WTC11 (cell line): ENCODE results near the gene NEURL1. TPM values are rescaled to one million over a fixed set of nuclear protein-coding genes. Genes with fewer than 3 reads are reported as not detected.
A peak's percentile ranks its signal among the peaks of the same experiment; 100 is the strongest.

Experiments
- ATAC-seq: fragments of 200-7000 bp; cut with Tn5 transposase; 2 replicates; pipeline ENCODE4 v1.10.0; 2021; ENCODE audit warnings: mild to moderate bottlenecking, moderate library complexity
- CTCF ChIA-PET: fragments of 300-600 bp; sonication (Branson Sonifier 250); formaldehyde crosslinking; loops from one replicate; lab custom pipeline; 2021; ENCODE audit warnings: antibody characterized with exemption; lab: Charles Lee
- POLR2A ChIA-PET: fragments of 350-600 bp; sonication (Branson Sonifier 250); formaldehyde crosslinking; loops from one replicate; lab custom pipeline; 2021; ENCODE audit warnings: antibody characterized with exemption; lab: Charles Lee
- DNase-seq: peaks from one replicate; pipeline ENCODE4 v3.0.0; 2021; ENCODE audit warnings: low spot score
- H3K27ac Mint-ChIP-seq: 2 replicates; pipeline ENCODE4 v1.8.0; 2021; ENCODE audit warnings: mixed read lengths
- H3K27me3 Mint-ChIP-seq: 2 replicates; pipeline ENCODE4 v1.8.0; 2021; ENCODE audit warnings: low read depth, mild to moderate bottlenecking, moderate library complexity, mixed read lengths
- H3K36me3 Mint-ChIP-seq: 2 replicates; pipeline ENCODE4 v1.8.0; 2021; ENCODE audit warnings: mixed read lengths
- H3K4me1 Mint-ChIP-seq: 2 replicates; pipeline ENCODE4 v1.8.0; 2022; ENCODE audit warnings: mixed read lengths
- H3K4me3 Mint-ChIP-seq: 2 replicates; pipeline ENCODE4 v1.8.0; 2021; ENCODE audit warnings: mild to moderate bottlenecking, moderate library complexity, mixed read lengths
- H3K9me3 Mint-ChIP-seq: 2 replicates; pipeline ENCODE4 v1.8.0; 2021; ENCODE audit warnings: mixed read lengths
- CREB1 ChIP-seq: sonication (generic); formaldehyde crosslinking; IDR thresholded peaks from 2 replicates; pipeline ENCODE4 v1.8.0; 2023; ENCODE audit warnings: mild to moderate bottlenecking, missing genetic modification reagents
- CREM ChIP-seq: sonication (generic); formaldehyde crosslinking; IDR thresholded peaks from 2 replicates; pipeline ENCODE4 v1.8.1; 2022; ENCODE audit warnings: mild to moderate bottlenecking, missing genetic modification reagents, moderate library complexity
- E2F4 ChIP-seq: sonication (generic); formaldehyde crosslinking; IDR thresholded peaks from 2 replicates; pipeline ENCODE4 v1.8.1; 2022; ENCODE audit warnings: low read depth, mild to moderate bottlenecking, moderate library complexity, missing genetic modification reagents, borderline replicate concordance
- FOXK1 ChIP-seq: sonication (generic); formaldehyde crosslinking; IDR thresholded peaks from 2 replicates; pipeline ENCODE4 v1.8.0; 2022; ENCODE audit warnings: mild to moderate bottlenecking, moderate library complexity, missing genetic modification reagents
- FOXP1 ChIP-seq: sonication (generic); formaldehyde crosslinking; IDR thresholded peaks from 2 replicates; pipeline ENCODE4 v1.8.0; 2022; ENCODE audit warnings: missing genetic modification reagents, mild to moderate bottlenecking, moderate library complexity, borderline replicate concordance
- HMGXB4 ChIP-seq: sonication (generic); formaldehyde crosslinking; IDR thresholded peaks from 2 replicates; pipeline ENCODE4 v1.8.1; 2023; ENCODE audit warnings: mild to moderate bottlenecking, moderate library complexity, missing genetic modification reagents
- MXD4 ChIP-seq: fragments of 250-450 bp; sonication (Bioruptor Pico); IDR thresholded peaks from 2 replicates; pipeline ENCODE4 v1.8.0; 2021; ENCODE audit warnings: mild to moderate bottlenecking, moderate library complexity, borderline replicate concordance
- NFYB ChIP-seq: sonication (generic); formaldehyde crosslinking; conservative IDR thresholded peaks from 2 replicates; pipeline ENCODE4 v1.8.0; 2022; ENCODE audit warnings: low read depth, missing genetic modification reagents
- NR2C2 ChIP-seq: sonication (generic); formaldehyde crosslinking; IDR thresholded peaks from 2 replicates; pipeline ENCODE4 v1.8.0; 2022; ENCODE audit warnings: mild to moderate bottlenecking, missing genetic modification reagents
- NR3C1 ChIP-seq: sonication (generic); formaldehyde crosslinking; conservative IDR thresholded peaks from 2 replicates; pipeline ENCODE4 v1.8.1; 2023; ENCODE audit warnings: low read depth, mild to moderate bottlenecking, missing genetic modification reagents
- TP53 ChIP-seq: sonication (generic); formaldehyde crosslinking; IDR thresholded peaks from 2 replicates; pipeline ENCODE4 v1.8.1; 2023; ENCODE audit warnings: mild to moderate bottlenecking, missing genetic modification reagents
- ZNF138 ChIP-seq: sonication (generic); formaldehyde crosslinking; conservative IDR thresholded peaks from 2 replicates; pipeline ENCODE4 v1.8.1; 2022; ENCODE audit warnings: mild to moderate bottlenecking, moderate library complexity, missing genetic modification reagents
- ZNF232 ChIP-seq: sonication (generic); formaldehyde crosslinking; IDR thresholded peaks from 2 replicates; pipeline ENCODE4 v1.8.0; 2022; ENCODE audit warnings: mild to moderate bottlenecking, missing genetic modification reagents
- ZNF263 ChIP-seq: sonication (generic); formaldehyde crosslinking; IDR thresholded peaks from 2 replicates; pipeline ENCODE4 v1.8.1; 2022; ENCODE audit warnings: low read depth, mild to moderate bottlenecking, moderate library complexity, missing genetic modification reagents
- ZNF416 ChIP-seq: fragments of 250-450 bp; sonication (Bioruptor Pico); IDR thresholded peaks from 2 replicates; pipeline ENCODE4 v1.9.0; 2021; ENCODE audit warnings: mild to moderate bottlenecking, inconsistent platforms
- ZNF423 ChIP-seq: fragments of 250-450 bp; sonication (Bioruptor Pico); IDR thresholded peaks from 2 replicates; pipeline ENCODE4 v2.1.2; 2022; ENCODE audit warnings: mild to moderate bottlenecking, moderate library complexity
- ZSCAN18 ChIP-seq: fragments of 250-450 bp; sonication (Bioruptor Pico); IDR thresholded peaks from 2 replicates; pipeline ENCODE4 v2.1.2; 2022; ENCODE audit warnings: mild to moderate bottlenecking, moderate library complexity
- total RNA-seq: library from RNA; stranded (reverse); gene quantifications from 3 replicates; pipeline ENCODE4 v1.2.3, GENCODE V29; 2021
- TF ChIP-seq, protein P1 (sequence below): sonication (generic); formaldehyde crosslinking; IDR thresholded peaks from 2 replicates; pipeline ENCODE4 v1.8.1; 2022; ENCODE audit warnings: mild to moderate bottlenecking, moderate library complexity, missing genetic modification reagents
- TF ChIP-seq, protein P2 (sequence below): sonication (generic); formaldehyde crosslinking; IDR thresholded peaks from 2 replicates; pipeline ENCODE4 v1.8.0; 2022; ENCODE audit warnings: mild to moderate bottlenecking, missing genetic modification reagents
- TF ChIP-seq, protein P3 (sequence below): sonication (generic); formaldehyde crosslinking; IDR thresholded peaks from 2 replicates; pipeline ENCODE4 v1.8.1; 2023; ENCODE audit warnings: mild to moderate bottlenecking, missing genetic modification reagents, moderate library complexity
- TF ChIP-seq, protein P4 (sequence below): sonication (generic); formaldehyde crosslinking; conservative IDR thresholded peaks from 2 replicates; pipeline ENCODE4 v1.8.1; 2023; ENCODE audit warnings: mild to moderate bottlenecking, low read depth, missing genetic modification reagents, moderate library complexity

Gene NEURL1
- total RNA-seq, 1 experiment from 2014 or later, result 1.2 TPM

GRCh38 chr10:103583871-103584215 lies 90.3 kb downstream of the NEURL1 start (continued):
- TF ChIP-seq ZSCAN18 (CRISPR knock-in tag), result no peak
- no peak for TF ChIP-seq TP53 (CRISPR knock-in tag)
- no peak for TF ChIP-seq ZNF423 (CRISPR knock-in tag)
- no peak for TF ChIP-seq CREB1 (CRISPR knock-in tag)
- no peak for TF ChIP-seq MXD4 (CRISPR knock-in tag)
- TF ChIP-seq, all 79 proteins: peak for 0

GRCh38 chr10:103584216-103585010 lies 90.9 kb downstream of the NEURL1 start:
- peaks cover 6% of the 10 kb centered on the region; the same call in 1 of the 2 replicates for H3K9me3 Mint-ChIP-seq
- ChIA-PET POLR2A (interaction anchor here (0.6 kb wide), 1 partner anchor 229 kb away, joined by 3 read pairs; no protein-coding TSS in a partner anchor), CTCF (interaction anchor here (0.6 to 1.6 kb wide), 7 partner anchors 9 to 393 kb away, joined by 3 to 11 read pairs (median 3); no protein-coding TSS in a partner anchor)
- H3K4me3 Mint-ChIP-seq, result peak overlapping the region; percentile 50; the same call in 1 of the 2 replicates
- no peaks in the 10 kb centered on the region for H3K36me3 Mint-ChIP-seq
- H3K27ac Mint-ChIP-seq, result no peak overlapping the region
- ATAC-seq (peak; percentile 24), DNase-seq (peak; percentile 43)
- H3K27me3 Mint-ChIP-seq, result peaks cover 42% of the 10 kb centered on the region
- H3K4me1 Mint-ChIP-seq, result 0 out of 2 replicates have a peak, but pooled peaks cover 2% of the 10 kb centered on the region
- TF ChIP-seq NR2C2 (no peak), HMGXB4 (0 out of 2 replicates have a peak, but pooled peaks have one; percentile 24), ZNF416 (CRISPR knock-in tag) (no peak), FOXP1 (CRISPR knock-in tag) (no peak), E2F4 (CRISPR knock-in tag) (0 out of 2 replicates have a peak, but pooled peaks have one; percentile 31), NFYB (CRISPR knock-in tag) (0 out of 2 replicates have a peak, but pooled peaks have one; percentile 12), ZNF263 (CRISPR knock-in tag) (peak; percentile 32; the same call in 1 of the 2 replicates), NR3C1 (0 out of 2 replicates have a peak, but pooled peaks have one; percentile 84), ZNF138 (0 out of 2 replicates have a peak, but pooled peaks have one; percentile 57), ZNF232 (CRISPR knock-in tag) (no peak), FOXK1 (CRISPR knock-in tag) (0 out of 2 replicates have a peak, but pooled peaks have one; percentile 29), CREM (0 out of 2 replicates have a peak, but pooled peaks have one; percentile 49)
- TF ChIP-seq, protein P1, sequence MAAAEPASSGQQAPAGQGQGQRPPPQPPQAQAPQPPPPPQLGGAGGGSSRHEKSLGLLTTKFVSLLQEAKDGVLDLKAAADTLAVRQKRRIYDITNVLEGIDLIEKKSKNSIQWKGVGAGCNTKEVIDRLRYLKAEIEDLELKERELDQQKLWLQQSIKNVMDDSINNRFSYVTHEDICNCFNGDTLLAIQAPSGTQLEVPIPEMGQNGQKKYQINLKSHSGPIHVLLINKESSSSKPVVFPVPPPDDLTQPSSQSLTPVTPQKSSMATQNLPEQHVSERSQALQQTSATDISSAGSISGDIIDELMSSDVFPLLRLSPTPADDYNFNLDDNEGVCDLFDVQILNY (CRISPR knock-in tag), result peak; percentile 28; the same call in 1 of the 2 replicates
- TF ChIP-seq, protein P2, sequence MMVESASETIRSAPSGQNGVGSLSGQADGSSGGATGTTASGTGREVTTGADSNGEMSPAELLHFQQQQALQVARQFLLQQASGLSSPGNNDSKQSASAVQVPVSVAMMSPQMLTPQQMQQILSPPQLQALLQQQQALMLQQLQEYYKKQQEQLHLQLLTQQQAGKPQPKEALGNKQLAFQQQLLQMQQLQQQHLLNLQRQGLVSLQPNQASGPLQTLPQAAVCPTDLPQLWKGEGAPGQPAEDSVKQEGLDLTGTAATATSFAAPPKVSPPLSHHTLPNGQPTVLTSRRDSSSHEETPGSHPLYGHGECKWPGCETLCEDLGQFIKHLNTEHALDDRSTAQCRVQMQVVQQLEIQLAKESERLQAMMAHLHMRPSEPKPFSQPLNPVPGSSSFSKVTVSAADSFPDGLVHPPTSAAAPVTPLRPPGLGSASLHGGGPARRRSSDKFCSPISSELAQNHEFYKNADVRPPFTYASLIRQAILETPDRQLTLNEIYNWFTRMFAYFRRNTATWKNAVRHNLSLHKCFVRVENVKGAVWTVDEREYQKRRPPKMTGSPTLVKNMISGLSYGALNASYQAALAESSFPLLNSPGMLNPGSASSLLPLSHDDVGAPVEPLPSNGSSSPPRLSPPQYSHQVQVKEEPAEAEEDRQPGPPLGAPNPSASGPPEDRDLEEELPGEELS (CRISPR knock-in tag), result no peak
- TF ChIP-seq, protein P3, sequence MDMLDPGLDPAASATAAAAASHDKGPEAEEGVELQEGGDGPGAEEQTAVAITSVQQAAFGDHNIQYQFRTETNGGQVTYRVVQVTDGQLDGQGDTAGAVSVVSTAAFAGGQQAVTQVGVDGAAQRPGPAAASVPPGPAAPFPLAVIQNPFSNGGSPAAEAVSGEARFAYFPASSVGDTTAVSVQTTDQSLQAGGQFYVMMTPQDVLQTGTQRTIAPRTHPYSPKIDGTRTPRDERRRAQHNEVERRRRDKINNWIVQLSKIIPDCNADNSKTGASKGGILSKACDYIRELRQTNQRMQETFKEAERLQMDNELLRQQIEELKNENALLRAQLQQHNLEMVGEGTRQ (CRISPR knock-in tag), result peak; percentile 10; the same call in 1 of the 2 replicates
- TF ChIP-seq, protein P4, sequence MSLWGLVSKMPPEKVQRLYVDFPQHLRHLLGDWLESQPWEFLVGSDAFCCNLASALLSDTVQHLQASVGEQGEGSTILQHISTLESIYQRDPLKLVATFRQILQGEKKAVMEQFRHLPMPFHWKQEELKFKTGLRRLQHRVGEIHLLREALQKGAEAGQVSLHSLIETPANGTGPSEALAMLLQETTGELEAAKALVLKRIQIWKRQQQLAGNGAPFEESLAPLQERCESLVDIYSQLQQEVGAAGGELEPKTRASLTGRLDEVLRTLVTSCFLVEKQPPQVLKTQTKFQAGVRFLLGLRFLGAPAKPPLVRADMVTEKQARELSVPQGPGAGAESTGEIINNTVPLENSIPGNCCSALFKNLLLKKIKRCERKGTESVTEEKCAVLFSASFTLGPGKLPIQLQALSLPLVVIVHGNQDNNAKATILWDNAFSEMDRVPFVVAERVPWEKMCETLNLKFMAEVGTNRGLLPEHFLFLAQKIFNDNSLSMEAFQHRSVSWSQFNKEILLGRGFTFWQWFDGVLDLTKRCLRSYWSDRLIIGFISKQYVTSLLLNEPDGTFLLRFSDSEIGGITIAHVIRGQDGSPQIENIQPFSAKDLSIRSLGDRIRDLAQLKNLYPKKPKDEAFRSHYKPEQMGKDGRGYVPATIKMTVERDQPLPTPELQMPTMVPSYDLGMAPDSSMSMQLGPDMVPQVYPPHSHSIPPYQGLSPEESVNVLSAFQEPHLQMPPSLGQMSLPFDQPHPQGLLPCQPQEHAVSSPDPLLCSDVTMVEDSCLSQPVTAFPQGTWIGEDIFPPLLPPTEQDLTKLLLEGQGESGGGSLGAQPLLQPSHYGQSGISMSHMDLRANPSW, result peak; percentile 89; the same call in 1 of the 2 replicates
